Nucleus accumbens (tissue), 56 donors: ENCODE measurements around the gene PPL.

ENCODE experiments used
- DNase-seq, 56 donors: peaks; one replicate each; lab custom pipeline; 2025; lab: John Stamatoyannopoulos, UW

Gene PPL

GRCh38 chr16:4869147-4869805, 67.7 kb downstream of the PPL start:
- DNase-seq, result no peak

- DNase-seq, result peak in 1 of 56 donors; percentile 12
Measured at GRCh38 chr16:4868535-4868934, 68.4 kb downstream of the PPL start.

DNA sequence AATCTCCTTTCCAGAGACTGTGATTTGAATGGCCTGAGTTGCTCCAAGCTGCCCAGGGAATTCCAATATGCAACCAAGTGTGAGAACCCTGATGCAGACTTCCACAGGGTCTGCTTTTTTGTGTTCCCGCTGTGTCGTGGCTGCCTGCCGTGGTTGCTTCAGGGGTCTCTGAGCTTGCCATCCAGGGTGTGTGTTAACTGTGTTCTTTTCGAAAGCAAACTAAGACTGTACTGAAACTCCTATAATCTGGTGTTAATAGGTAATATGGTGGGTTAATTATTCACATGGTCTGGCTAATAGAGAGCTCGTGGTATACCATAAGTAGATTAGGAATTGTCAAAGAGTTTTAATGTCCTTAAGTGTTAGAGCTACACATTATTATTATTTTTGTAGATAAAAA, 68.9 kb downstream of the PPL start:
- no peak for DNase-seq

DNA sequence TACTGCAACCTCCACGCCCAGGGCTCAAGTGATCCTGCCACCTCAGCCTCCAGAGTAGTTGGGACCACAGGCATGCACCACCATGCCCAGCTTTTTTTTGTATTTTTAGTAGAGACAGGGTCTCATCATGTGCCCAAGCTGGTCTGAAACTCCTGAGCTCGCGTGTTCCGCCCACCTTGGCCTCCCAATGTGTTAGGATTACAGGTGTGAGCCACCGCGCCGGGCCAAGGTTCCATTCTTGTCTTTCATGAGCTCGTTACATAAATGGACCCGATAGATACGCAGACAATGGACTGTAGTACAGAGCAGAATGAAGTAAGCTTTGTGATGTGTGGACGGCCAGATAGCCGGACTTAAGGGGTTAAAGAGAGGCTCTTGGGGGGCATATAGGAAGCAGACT, 70.4 kb downstream of the PPL start:
- DNase-seq, result no peak

DNA sequence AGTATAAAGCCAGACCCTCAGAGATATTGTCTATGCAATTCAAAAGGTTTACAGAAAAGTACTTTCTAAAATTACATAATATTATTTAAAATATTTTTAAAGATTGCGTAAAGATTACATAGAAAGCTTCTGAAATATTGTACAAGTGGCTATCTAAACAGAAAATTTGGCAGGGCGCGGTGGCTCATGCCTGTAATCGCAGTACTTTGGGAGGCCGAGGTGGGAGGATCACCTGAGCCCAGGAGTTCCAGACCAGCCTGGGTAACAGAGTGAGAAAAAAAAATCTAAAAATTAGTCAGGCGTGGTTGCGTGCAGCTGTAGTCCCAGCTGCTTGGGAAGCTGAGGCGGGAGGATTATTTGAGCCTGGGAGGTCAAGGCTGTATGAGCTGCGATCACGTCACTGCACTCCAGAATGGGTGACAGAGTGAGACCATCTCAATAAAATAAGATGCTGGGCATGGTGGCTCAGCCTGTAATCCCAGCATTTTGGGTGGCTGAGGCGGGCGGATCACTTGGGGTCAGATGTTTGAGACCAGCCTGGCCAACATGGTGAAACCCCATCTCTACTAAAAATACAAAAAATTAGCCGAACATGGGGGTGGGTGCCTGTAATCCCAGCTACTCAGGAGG, 71.6 kb downstream of the PPL start:
- DNase-seq, result no peak

DNA sequence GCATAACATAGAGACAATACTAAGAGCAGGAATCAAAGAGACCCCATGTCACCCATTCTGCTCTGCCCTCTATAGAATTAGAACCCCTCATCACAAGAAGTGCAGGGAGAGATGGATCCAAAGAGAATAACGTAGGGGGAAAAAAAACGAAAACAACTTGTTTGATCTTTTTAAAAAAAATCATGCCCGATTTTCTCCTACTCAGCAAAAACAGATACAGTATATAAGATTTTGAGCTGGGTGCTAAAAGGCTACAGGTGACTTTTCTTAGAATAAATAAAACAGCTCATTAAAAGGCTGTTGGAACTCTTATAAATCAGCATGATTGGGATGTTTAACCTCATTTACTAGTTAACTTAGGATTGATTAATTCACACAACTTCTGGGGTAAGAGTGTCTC, 72.2 kb downstream of the PPL start:
- no peak for DNase-seq

- no peak for DNase-seq
Measured at GRCh38 chr16:4862639-4863038, 74.3 kb downstream of the PPL start.

DNA sequence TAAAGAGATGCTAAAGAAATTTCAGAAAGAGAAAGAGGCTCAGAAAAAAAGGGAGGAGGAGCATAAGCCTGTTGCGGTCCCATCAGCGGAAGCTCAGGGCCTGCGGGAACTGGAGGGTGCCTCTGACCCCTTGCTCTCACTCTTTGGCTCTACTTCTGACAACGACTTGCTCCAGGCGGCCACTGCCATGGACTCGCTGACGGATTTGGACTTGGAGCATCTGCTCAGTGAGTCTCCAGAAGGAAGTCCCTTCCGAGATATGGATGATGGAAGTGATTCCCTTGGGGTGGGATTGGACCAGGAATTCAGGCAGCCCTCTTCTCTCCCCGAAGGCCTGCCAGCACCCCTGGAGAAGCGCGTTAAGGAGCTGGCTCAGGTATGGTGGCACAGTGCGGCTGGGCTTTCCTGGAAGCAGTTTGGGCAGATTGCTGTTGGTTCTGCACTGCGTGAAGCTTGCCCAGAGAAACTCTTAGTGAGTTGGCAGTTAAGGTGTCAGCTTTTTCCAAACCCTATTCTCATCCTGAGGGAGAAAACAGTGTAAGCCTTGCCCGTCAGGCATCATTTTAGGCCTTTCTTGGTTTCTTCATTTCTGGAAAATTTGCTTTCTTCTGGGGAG, 76.1 kb downstream of the PPL start:
- no peak for DNase-seq

DNA sequence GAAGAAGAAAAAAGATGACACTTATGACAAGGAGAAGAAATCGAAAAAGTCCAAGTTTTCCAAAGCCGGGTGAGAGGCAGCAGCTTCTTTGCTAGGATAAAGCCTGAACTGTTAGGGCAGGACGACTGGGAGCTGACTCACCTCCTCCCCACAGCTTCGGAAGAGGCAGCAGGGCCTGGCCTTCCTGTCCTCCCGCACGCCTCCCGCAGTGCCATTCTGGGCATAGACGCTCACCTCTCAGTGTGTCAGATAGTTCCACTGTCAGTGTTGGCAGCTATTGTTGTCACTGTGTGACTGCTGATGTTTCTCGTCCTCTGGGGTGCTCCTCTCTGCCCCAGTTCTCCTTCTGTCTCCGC, 77.1 kb downstream of the PPL start:
- DNase-seq, result no peak

- no peak for DNase-seq
Measured at GRCh38 chr16:4859190-4859899, 77.6 kb downstream of the PPL start.

DNA sequence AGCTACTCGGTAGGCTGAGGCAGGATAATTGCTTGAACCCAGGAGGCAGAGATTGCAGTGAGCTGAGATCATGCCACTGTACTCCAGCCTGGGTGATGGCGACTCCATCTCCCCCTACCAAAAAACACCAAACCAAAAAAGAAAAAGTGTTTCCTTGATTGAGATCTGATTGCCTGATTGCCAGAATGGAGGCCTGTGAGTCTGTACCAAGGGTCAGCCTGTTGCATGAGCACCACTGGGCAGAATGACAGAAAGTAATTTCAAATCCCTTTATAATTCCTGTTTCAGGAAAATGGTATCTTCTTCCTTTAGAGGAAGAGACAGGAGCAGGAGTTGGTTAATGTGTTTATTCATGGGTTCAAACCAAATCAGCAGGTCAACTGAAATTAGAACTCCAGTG, 81.1 kb downstream of the PPL start:
- DNase-seq, result no peak

- no peak for DNase-seq
Measured at GRCh38 chr16:4855371-4855770, 81.6 kb downstream of the PPL start.

- DNase-seq, result no peak
Measured at GRCh38 chr16:4852221-4852872, 84.6 kb downstream of the PPL start.

DNA sequence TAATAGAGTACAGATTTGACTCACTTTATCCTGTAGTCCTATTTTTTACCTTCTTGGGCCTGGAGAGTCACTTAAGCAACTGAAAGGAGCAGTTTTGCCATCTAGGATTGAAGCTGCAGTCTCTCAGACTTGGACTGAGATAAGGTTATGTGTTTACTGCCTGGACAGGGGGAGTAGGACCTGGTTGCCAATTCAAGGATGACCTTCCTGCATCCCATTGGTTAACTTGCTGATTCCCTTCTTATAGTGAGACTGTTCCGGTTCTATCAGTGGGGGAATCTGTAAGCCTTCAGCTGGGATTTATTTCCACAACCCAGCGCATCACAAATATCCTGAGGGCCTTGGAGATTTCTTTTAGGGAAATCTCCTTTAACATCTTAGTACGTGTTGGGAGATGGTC, 86.7 kb downstream of the PPL start:
- DNase-seq, result no peak

- DNase-seq, result peak in 11 of 56 donors; percentile 7 to 45 (median 29)
Measured at GRCh38 chr16:4847774-4848587, 89.0 kb downstream of the PPL start.

DNA sequence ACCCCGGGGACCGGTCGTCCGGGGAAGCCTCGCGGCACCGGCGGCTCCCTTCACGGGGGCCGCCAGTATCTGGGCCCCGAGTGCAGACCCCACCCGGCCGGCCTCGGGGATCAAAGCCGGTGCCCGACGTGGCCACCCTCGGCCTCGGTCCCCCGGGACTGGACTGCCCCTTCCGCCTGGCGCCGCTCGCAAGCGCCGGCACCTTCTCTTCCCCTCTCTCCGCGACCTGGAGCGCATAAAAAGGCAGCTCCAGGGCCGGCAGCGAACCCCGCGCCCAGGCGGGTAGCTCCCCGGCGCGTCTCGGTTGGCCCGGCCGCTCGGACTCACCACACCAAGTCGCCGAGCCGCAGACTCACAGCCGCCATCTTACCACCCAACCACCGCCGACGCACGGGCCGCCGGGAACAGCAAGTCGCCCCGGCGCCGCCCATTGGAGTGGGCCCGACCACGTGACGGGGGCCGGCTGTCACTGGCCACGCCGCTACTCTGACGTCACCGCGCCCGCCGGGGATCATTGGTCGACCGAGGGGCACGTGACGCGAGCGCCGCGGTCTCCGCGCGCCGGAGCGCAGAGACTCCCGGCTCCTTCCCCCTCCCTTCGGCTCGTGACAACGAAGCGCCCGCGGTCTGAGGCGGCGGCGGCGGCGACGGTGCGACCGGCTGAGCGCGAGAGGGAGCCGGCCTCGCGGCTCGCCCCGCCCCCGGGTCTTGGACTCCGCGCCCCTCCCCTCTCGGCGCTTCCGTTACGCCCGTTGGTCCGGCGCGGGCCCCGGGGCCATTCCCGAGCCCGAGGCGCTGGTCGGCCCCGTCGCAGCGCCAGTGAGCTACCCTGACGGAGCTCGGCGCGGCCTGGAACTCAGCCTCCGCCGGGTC, 89.8 kb downstream of the PPL start, which contains the start of the genes GLYR1 and UBN1:
Gene GLYR1 (minus strand): TSS at position 388 of the 873 bp plus-strand sequence. CDS start 23 bp downstream, at position 365.
Gene UBN1 (plus strand): TSS at position 581 of the 873 bp plus-strand sequence. CDS start 5,437 bp downstream, outside the sequence.
- peak; percentile 39 to 99 (median 96) for DNase-seq

GRCh38 chr16:4846503-4846900, 90.4 kb downstream of the PPL start:
- DNase-seq, result peak in 42 of 56 donors; percentile 6 to 72 (median 36)

- DNase-seq, result no peak
Measured at GRCh38 chr16:4840984-4841383, 96.0 kb downstream of the PPL start.

GRCh38 chr16:4839942-4840341, 97.0 kb downstream of the PPL start:
- no peak for DNase-seq
